Suprapubic skin (tissue), 4 donors: Measurements from ENCODE around the gene EIF3B.
"Not testable (repeated sequence)": the region's sequence is repeated elsewhere in the genome, so short reads cannot be mapped to it uniquely, and the experiment has no call there.

Experiments used
- POLR2A ChIP-seq, 2 donors: fragments of 450-650 bp; IDR thresholded peaks; one replicate each; pipeline ENCODE4 v1.6.1; 2017; ENCODE audit warnings: antibody characterized with exemption in 2 of 2, mild to moderate bottlenecking in 2 of 2, moderate library complexity in 2 of 2
- POLR2AphosphoS5 ChIP-seq, 3 donors: sonication (generic); formaldehyde crosslinking; IDR thresholded peaks; one replicate each; pipeline ENCODE4 v1.6.1; 2017; ENCODE audit warnings: antibody characterized with exemption in 3 of 3
- TF ChIP-seq, protein P1 (sequence below), 2 donors: fragments of 200-600 bp in 1 of 2; fragments of 450-650 bp in 1 of 2; sonication (generic) in 1 of 2; IDR thresholded peaks; one replicate each; pipeline ENCODE4 v1.5.1; 2016 to 2019; ENCODE audit warnings: antibody characterized with exemption in 2 of 2, mild to moderate bottlenecking in 1 of 2, moderate library complexity in 1 of 2

DNA sequence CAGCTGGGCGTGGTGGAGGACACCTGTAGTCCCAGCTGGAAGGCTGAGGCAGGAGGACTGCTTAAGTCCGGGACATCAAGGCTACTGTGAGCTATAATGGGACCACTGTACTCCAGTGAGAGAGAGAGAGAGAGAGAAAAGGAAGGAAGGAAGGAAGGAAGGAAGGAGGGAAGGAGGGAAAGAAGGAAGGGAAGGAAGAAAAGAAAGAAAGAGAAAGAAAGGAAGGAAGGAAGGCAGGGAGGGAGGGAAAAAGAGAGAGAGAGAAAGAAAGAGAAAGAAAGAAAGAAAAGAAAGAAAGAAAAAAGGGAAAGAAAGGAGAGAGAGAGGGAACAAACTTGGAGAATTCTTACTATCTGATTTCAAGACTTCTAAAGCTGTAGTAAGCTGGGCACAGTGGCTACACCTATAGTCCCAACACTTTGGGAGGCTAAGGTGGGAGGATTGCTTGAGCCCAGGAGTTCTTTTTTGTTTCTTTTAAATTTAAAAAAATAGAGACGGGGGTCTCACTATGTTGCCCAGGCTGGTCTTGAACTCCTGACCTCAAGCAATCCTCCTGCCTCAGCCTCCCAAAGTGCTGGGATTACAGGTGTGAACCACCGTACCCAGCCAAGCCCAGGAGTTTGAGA, 21.9 kb upstream of the EIF3B start:
- TF ChIP-seq, protein P1, sequence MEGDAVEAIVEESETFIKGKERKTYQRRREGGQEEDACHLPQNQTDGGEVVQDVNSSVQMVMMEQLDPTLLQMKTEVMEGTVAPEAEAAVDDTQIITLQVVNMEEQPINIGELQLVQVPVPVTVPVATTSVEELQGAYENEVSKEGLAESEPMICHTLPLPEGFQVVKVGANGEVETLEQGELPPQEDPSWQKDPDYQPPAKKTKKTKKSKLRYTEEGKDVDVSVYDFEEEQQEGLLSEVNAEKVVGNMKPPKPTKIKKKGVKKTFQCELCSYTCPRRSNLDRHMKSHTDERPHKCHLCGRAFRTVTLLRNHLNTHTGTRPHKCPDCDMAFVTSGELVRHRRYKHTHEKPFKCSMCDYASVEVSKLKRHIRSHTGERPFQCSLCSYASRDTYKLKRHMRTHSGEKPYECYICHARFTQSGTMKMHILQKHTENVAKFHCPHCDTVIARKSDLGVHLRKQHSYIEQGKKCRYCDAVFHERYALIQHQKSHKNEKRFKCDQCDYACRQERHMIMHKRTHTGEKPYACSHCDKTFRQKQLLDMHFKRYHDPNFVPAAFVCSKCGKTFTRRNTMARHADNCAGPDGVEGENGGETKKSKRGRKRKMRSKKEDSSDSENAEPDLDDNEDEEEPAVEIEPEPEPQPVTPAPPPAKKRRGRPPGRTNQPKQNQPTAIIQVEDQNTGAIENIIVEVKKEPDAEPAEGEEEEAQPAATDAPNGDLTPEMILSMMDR (IDR thresholded peaks at IDR 0.05): not testable (repeated sequence)
- TF ChIP-seq POLR2A, POLR2AphosphoS5 (IDR thresholded peaks at IDR 0.05): not testable (repeated sequence)
